NCI-H526 treated with DMSO at 0.1 percent for 48 hours (cell line): Measurements from ENCODE around the gene DNAJA2.

ENCODE experiments used
- DNase-seq: peaks from one replicate; lab custom pipeline; 2025; lab: John Stamatoyannopoulos, UW

Gene DNAJA2

GRCh38 chr16:46926470-46927225, 46.8 kb downstream of the DNAJA2 start:
- DNase-seq = no peak

GRCh38 chr16:46924402-46924801, 49.1 kb downstream of the DNAJA2 start:
- DNase-seq = no peak

GRCh38 chr16:46923513-46924295, 49.8 kb downstream of the DNAJA2 start:
- no peak for DNase-seq

GRCh38 chr16:46922239-46922638, 51.2 kb downstream of the DNAJA2 start:
- DNase-seq = no peak

GRCh38 chr16:46920402-46921068, 52.9 kb downstream of the DNAJA2 start:
- DNase-seq = no peak

- no peak for DNase-seq
Observed at GRCh38 chr16:46918905-46919792, 54.3 kb downstream of the DNAJA2 start.

GRCh38 chr16:46918400-46918799, 55.1 kb downstream of the DNAJA2 start:
- no peak for DNase-seq

- no peak for DNase-seq
Observed at GRCh38 chr16:46916980-46917379, 56.5 kb downstream of the DNAJA2 start.

GRCh38 chr16:46915483-46916025, 57.9 kb downstream of the DNAJA2 start:
- no peak for DNase-seq

- DNase-seq = no peak
Observed at GRCh38 chr16:46914556-46915201, 58.8 kb downstream of the DNAJA2 start.

GRCh38 chr16:46911650-46912049, 61.8 kb downstream of the DNAJA2 start:
- no peak for DNase-seq

GRCh38 chr16:46911038-46911437, 62.4 kb downstream of the DNAJA2 start:
- DNase-seq = no peak

- peak; percentile 25 for DNase-seq
Observed at GRCh38 chr16:46908540-46909372, 64.7 kb downstream of the DNAJA2 start.

GRCh38 chr16:46907061-46907774, 66.3 kb downstream of the DNAJA2 start:
- no peak for DNase-seq

- DNase-seq = no peak
Observed at GRCh38 chr16:46906360-46907060, 67.0 kb downstream of the DNAJA2 start.
